ENCODE measurements around the gene PDE8A.

GRCh38 chr15:85097250-85097649, 115.6 kb downstream of the PDE8A start:
- no peak for TF ChIP-seq CTCF (conservative IDR thresholded peaks at IDR 0.05 in 1 of 2, IDR thresholded peaks at IDR 0.05 in 1 of 2; ENCODE audit: low read depth in 1 of 2, low read length in 2 of 2)
- no peak for TF ChIP-seq EZH2 (IDR thresholded peaks at IDR 0.05; ENCODE audit: low read length, missing control alignments)
